ENCODE results near the gene PLOD2. TPM values are rescaled to one million over a fixed set of nuclear protein-coding genes. Genes with fewer than 3 reads are reported as not detected.
A peak's percentile ranks its signal among the peaks of the same experiment; 100 is the strongest.

The PLOD2 gene
- total RNA-seq, 1 experiment from 2014 or later, result 158 TPM

- BruUV-seq (replicated peaks), result no TSS peak
- CTCF ChIA-PET, result no interaction called here
These were observed 24.3 kb downstream of the PLOD2 start for GRCh38 chr3:146136647-146137046.

GRCh38 chr3:146134348-146135117 is 26.5 kb downstream of the PLOD2 start:
- DNase-seq (ENCODE audit: low read depth, low spot score) (no peak), ATAC-seq (no peak)
- H3K4me1 ChIP-seq (ENCODE audit: control insufficient read depth, insufficient read depth, low read length), result peaks cover 14% of the 10 kb centered on the region
- TF ChIP-seq SIN3A (IDR thresholded peaks at IDR 0.05; ENCODE audit: borderline replicate concordance, insufficient read depth, low read depth, low read length) (no peak), TCF7L2 (IDR thresholded peaks at IDR 0.05; ENCODE audit: low read depth, low read length) (no peak), CTCF (IDR thresholded peaks at IDR 0.05) (no peak), REST (IDR thresholded peaks at IDR 0.05; ENCODE audit: insufficient read depth in 1 of 2, low read depth in 2 of 2, low read length in 1 of 2) (no peak), POLR2AphosphoS5 (IDR thresholded peaks at IDR 0.05; ENCODE audit: low read depth, low read length) (no peak)
- no peaks in the 10 kb centered on the region for H3K27me3 ChIP-seq (ENCODE audit: control insufficient read depth, insufficient read depth, low read length)
- H3K36me3 ChIP-seq (ENCODE audit: control insufficient read depth, insufficient read depth, low read length), result no peaks in the 10 kb centered on the region
- in situ Hi-C loops (cut with HindIII; ENCODE audit: low pct_unique_long_range_greater_than_20kb, low sequenced_read_pairs), result no loop called here
- H3K4me3 ChIP-seq (ENCODE audit: low read depth in 2 of 2, low read length in 2 of 2), result no peak overlapping the region
- intact Hi-C loops (cut with micrococcal nuclease; ENCODE audit: unreplicated experiment), result no loop called here
- POLR2A ChIA-PET, result no interaction called here
- BruUV-seq (replicated peaks), result no TSS peak
- CTCF ChIA-PET, result no interaction called here
- 0 out of 2 replicates have a peak overlapping the region, but pooled peaks have one; percentile 31 for H3K27ac ChIP-seq (ENCODE audit: low read length)
- H3K9me3 ChIP-seq (ENCODE audit: control insufficient read depth, insufficient read depth, low read depth, low read length), result no peaks in the 10 kb centered on the region

More at GRCh38 chr3:146136647-146137046, 24.3 kb downstream of the PLOD2 start:
- DNase-seq (ENCODE audit: low read depth, low spot score) (no peak), ATAC-seq (no peak)
- intact Hi-C loops (cut with micrococcal nuclease; ENCODE audit: unreplicated experiment), result no loop called here
- TF ChIP-seq SIN3A (IDR thresholded peaks at IDR 0.05; ENCODE audit: borderline replicate concordance, insufficient read depth, low read depth, low read length) (no peak), POLR2AphosphoS5 (IDR thresholded peaks at IDR 0.05; ENCODE audit: low read depth, low read length) (no peak), CTCF (IDR thresholded peaks at IDR 0.05) (no peak), TCF7L2 (IDR thresholded peaks at IDR 0.05; ENCODE audit: low read depth, low read length) (no peak), REST (IDR thresholded peaks at IDR 0.05; ENCODE audit: insufficient read depth in 1 of 2, low read depth in 2 of 2, low read length in 1 of 2) (no peak)
- Histone ChIP-seq H3K27me3 (ENCODE audit: control insufficient read depth, insufficient read depth, low read length) (no peaks in the 10 kb centered on the region), H3K4me1 (ENCODE audit: control insufficient read depth, insufficient read depth, low read length) (peaks cover 17% of the 10 kb centered on the region), H3K27ac (ENCODE audit: low read length) (no peak overlapping the region), H3K36me3 (ENCODE audit: control insufficient read depth, insufficient read depth, low read length) (no peaks in the 10 kb centered on the region), H3K4me3 (ENCODE audit: low read depth in 2 of 2, low read length in 2 of 2) (no peak overlapping the region), H3K9me3 (ENCODE audit: control insufficient read depth, insufficient read depth, low read depth, low read length) (no peaks in the 10 kb centered on the region)
- POLR2A ChIA-PET, result no interaction called here
- in situ Hi-C loops (cut with HindIII; ENCODE audit: low pct_unique_long_range_greater_than_20kb, low sequenced_read_pairs), result no loop called here

All from Panc1 (cell line).